Stimulated activated CD4-positive, alpha-beta T cell treated with anti-CD3 and anti-CD28 coated beads, Interleukin-2, amount 100 ng/mL, for 24 hours (primary cell): ENCODE measurements around the gene OVCH1.
A peak's percentile ranks its signal among the peaks of the same experiment; 100 is the strongest.
"Not testable (repeated sequence)": the region's sequence is repeated elsewhere in the genome, so short reads cannot be mapped to it uniquely, and the experiment has no call there.

Experiments used
- DNase-seq, 2 donors: peaks; one replicate each; pipeline ENCODE4 v3.0.0-alpha.2; 2020

OVCH1 gene

GRCh38 chr12:29403991-29404390 is 93.5 kb downstream of the OVCH1 start:
- DNase-seq: no peak

- no peak for DNase-seq
These were observed 95.0 kb downstream of the OVCH1 start for GRCh38 chr12:29402437-29402836.

GRCh38 chr12:29398495-29398894 is 99.0 kb downstream of the OVCH1 start:
- no peak for DNase-seq

- no peak for DNase-seq
These were observed 100.7 kb downstream of the OVCH1 start for GRCh38 chr12:29396774-29397173.

- DNase-seq: no peak
These were observed 102.1 kb downstream of the OVCH1 start for GRCh38 chr12:29395356-29395755.

GRCh38 chr12:29390419-29390818 is 107.1 kb downstream of the OVCH1 start:
- not testable (repeated sequence) for DNase-seq

GRCh38 chr12:29389295-29389919 is 108.1 kb downstream of the OVCH1 start:
- no peak for DNase-seq

- DNase-seq: not testable (repeated sequence)
These were observed 111.3 kb downstream of the OVCH1 start for GRCh38 chr12:29386084-29386680.

- not testable (repeated sequence) for DNase-seq
These were observed 112.3 kb downstream of the OVCH1 start for GRCh38 chr12:29385194-29385593.

- DNase-seq: no peak
These were observed 115.2 kb downstream of the OVCH1 start for GRCh38 chr12:29382251-29382650.

GRCh38 chr12:29380536-29381523 is 116.7 kb downstream of the OVCH1 start, which contains the start of gene ERGIC2:
ERGIC2 (minus strand) TSS chr12:29381172; CDS start chr12:29371633, 9,539 bp downstream.
- DNase-seq: peak; percentile 86 to 87
